ENCODE results near the gene GMCL2.

The GMCL2 gene

DNA sequence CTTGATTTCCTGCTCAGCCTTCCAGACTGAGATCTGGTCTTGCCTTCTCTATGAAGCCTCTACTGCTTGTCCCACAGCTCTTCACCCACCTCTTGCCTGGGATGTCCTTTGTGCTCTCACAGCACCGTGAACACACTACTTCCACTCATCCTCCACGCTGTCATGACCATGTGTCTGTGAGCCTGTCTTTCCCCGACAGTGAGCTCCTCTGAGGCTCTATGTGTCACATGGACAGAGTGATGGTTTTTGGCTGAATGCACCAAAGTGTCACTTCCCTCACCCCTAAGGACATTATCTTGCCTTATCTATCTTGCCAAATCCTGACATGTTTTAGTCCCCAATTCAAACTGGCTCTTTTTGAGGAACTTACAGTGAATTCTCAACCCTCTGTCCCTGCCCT lies 34.1 kb upstream of the GMCL2 start:
- DNase-seq (ENCODE audit: low read depth), result no peak

DNA sequence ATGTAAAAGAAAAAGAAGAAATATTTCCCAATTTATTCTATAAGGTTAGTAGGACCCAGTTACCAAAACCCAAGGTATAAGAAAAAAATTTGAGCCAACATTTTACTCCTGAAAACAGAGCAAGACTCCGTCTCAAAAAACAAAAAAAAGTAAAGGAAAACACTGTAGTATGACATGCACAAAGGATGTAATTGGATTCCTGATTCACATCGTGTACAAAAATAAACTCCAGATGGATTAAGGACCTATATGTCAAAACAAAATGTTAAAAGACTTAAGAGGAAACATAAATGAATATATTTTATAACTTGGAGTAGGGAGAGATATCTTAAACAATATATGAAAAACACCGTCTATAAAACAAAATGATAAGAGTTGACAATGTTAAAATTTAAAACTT lies 31.7 kb upstream of the GMCL2 start:
- no peak for DNase-seq (ENCODE audit: low read depth)

- DNase-seq (ENCODE audit: low read depth), result no peak
These were observed 31.1 kb upstream of the GMCL2 start for GRCh38 chr5:178218237-178218776.

DNA sequence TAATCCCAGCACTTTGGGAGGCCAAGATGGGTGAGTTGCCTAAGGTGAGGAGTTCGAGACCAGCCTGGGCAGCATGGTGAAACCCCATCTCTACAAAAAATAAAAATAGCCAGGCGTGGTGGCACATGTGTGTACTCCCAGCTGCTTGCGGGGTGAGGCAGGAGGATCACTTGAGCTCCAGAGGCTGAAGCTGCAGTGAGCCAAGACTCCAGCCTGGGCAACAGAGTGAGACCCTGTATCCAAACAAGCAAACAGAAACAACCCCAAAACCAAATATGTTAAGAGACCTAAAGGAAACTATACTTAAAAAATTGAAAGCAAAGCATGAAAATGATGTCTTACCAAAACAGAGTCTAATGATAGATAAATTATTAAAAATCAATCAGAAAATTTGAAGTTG lies 29.6 kb upstream of the GMCL2 start:
- no peak for DNase-seq (ENCODE audit: low read depth)

DNA sequence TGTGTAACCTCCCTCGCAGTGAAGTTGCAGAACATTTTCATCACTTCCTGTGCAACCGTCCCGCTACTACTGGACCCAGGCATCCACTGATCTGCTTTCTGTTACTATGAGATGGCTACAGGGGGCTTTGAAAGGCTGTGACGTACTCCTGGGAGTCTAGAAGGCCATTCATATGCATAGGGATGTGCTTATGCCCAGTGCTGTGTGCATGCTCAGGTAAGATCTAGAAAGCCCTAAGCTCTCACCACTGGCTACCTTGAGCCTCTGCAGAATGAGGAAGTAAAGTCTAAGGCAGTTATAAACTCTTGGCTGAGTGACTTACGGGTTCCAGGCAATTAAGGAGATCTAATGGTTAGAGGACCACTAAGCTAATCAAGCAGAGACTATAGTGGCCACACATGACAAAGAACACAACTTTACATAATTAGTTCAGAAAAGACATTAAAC lies 28.9 kb upstream of the GMCL2 start:
- DNase-seq (ENCODE audit: low read depth), result no peak

DNA sequence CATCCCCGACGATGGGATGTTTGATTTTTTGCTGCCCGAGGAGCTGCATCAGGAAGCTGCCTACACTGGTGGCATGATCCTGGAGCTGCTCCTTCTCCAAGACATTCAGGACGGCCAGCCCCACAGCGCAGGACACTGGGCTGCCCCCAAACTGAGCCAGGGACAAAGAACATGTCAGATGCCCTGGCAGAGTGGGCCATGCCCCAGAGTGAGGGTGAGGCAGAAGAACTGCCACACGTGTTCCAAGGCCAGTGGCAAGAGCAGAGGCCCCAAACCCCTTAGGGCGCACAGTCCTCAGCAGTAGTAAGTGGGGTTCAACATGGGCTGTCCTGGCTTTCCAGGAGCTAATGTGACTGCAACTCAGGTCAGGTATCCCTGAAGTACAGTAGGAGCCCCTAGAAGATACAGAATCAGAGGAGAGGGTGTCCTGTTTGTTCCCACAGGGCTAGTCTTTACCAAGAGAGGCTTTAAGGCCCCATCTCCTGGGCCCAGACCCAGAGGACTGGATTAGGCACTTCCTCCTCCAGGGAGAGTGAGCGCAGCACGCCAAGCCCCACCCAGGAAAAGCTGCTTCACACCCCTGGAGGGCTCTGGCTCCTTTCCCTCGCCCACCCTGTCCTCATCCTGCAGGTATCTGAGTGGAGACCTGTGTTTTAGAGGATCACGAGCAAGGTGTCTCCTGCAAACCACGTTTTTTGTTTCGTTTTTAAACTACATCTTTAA lies 28.3 kb upstream of the GMCL2 start:
- no peak for DNase-seq (ENCODE audit: low read depth)

GRCh38 chr5:178214160-178214803 lies 27.1 kb upstream of the GMCL2 start:
- no peak for DNase-seq (ENCODE audit: low read depth)

- DNase-seq (ENCODE audit: low read depth), result no peak
These were observed 26.6 kb upstream of the GMCL2 start for GRCh38 chr5:178213748-178214151.

DNA sequence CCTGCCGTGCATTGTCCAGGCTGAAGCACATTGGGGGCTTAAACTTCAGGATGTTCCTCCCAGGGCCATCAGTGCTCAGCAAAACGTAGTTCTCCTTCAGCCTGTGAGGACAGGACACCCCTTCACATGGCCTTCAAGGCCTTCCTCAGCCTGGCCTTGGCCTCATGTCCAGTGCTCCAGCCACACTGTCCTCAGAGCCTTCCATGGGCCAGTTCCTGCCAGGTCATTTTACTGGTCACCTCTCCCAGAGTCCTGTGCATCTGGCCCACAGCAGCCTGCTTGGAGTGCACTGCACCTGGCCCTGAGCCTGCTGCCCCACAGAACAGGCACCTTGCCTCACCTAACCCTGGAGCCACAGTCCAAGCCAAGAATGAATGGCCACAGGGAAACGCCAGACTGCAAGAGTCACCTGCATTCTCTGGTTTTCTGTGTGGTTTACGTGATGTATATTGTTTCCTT lies 25.9 kb upstream of the GMCL2 start:
- DNase-seq (ENCODE audit: low read depth), result no peak

- no peak for DNase-seq (ENCODE audit: low read depth)
These were observed 25.3 kb upstream of the GMCL2 start for GRCh38 chr5:178212241-178213002.

DNA sequence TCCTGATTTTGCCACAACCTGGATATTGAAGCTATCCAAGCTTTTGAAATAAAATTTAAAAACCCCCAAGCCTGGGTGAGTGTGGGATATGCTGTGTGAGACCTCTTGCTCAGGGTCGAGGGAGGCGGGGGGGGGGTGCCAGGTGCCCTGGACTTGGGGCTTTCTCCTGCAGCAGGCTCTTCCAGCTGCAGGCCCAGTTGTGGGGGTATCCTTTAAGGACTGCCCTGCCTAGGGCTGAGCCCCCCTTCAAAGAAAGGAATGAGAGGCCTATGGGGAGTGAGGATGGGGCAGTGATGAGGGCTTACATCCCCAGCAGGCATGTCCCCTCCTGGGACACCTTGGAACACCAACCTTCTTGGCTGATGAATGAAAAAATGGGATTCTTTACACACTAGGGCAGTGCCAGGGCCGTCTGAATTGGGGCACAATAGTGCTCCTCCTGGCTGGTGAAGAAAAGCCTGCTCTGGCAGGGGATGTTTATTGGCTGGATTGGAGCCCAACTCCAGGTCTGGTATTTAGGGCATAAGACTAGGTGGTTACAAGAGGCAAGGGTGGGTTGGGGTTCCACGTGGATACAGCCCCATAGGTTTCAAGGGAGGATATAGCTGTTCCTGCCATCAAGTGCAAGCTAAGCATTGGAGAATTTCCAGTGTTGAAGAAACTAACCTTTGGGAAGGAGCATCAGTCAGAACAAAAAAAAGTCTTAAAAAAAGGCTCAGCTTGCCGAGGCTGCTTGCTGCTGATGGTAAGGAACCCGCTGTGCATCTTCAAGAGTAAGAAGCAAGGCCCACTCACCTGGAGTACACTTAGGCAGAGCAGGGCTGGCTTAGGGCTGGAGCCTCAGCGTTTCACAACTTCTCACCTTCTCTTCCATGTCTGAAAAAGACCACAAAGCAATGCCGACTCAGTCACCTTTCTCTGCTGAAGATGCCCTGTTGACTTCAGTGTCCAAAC lies 24.2 kb upstream of the GMCL2 start:
- DNase-seq (ENCODE audit: low read depth), result no peak

- DNase-seq (ENCODE audit: low read depth), result no peak
These were observed 23.5 kb upstream of the GMCL2 start for GRCh38 chr5:178210686-178211085.

- DNase-seq (ENCODE audit: low read depth), result no peak
These were observed 22.9 kb upstream of the GMCL2 start for GRCh38 chr5:178210073-178210535.

GRCh38 chr5:178209334-178210072 lies 22.3 kb upstream of the GMCL2 start:
- no peak for DNase-seq (ENCODE audit: low read depth)

- DNase-seq (ENCODE audit: low read depth), result no peak
These were observed 21.5 kb upstream of the GMCL2 start for GRCh38 chr5:178208540-178209227.

DNA sequence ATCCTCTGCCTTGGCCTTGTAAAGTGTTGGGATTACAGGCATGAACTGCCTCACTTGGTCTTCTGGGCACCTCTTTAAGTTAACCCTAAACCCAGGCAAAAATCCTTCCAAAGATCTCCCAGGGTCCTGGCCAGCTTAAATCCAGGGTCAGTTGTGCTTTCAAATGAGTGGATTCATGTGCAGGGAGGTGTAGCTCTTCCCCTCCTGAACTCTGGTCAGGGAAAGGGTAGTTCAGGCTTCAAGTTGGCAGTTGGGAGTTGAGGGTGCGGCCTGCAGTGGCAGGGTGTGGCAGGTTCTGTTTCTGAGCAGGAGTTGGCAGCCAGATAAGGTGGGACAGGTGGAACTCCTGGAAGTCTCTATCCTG lies 20.7 kb upstream of the GMCL2 start:
- DNase-seq (ENCODE audit: low read depth), result no peak

- no peak for DNase-seq (ENCODE audit: low read depth)
These were observed 20.2 kb upstream of the GMCL2 start for GRCh38 chr5:178207183-178207916.

GRCh38 chr5:178206166-178207101 lies 19.3 kb upstream of the GMCL2 start:
- no peak for DNase-seq (ENCODE audit: low read depth)

- DNase-seq (ENCODE audit: low read depth), result no peak
These were observed 18.5 kb upstream of the GMCL2 start for GRCh38 chr5:178205749-178206047.
